Left ventricle myocardium superior (tissue), 1 donor: ENCODE measurements around the gene ZNF653. TPM values are rescaled to one million over a fixed set of nuclear protein-coding genes. Genes with fewer than 3 reads are reported as not detected.
"Not testable (repeated sequence)": the region's sequence is repeated elsewhere in the genome, so short reads cannot be mapped to it uniquely, and the experiment has no call there.

Experiments used
- ATAC-seq: fragments of 200-7000 bp; cut with Tn5 transposase; one replicate; pipeline ENCODE4 v1.9.1; 2020; ENCODE audit warnings: mild to moderate bottlenecking, moderate library complexity
- DNase-seq: peaks from one replicate; pipeline ENCODE4 v3.0.0-alpha.2; 2020
- intact Hi-C: fragments of 100-400 bp; cut with micrococcal nuclease; formaldehyde crosslinking; loops from one replicate; pipeline ENCODE4 v1.11.0; 2022
- total RNA-seq: library from RNA; stranded (reverse); fragmentation: NEBNext Ultra II Directional; extraction: Animal tissue kit (Norgen Biotek cat#: 25700); gene quantifications from one replicate; pipeline ENCODE4 v1.2.1, GENCODE V29; 2021
- donor health status: DM: no; HTN: yes; CAD: no; lungs with severe emphysema.

Gene ZNF653
- total RNA-seq, 1 donor from 2014 or later: 3.3 TPM

DNA sequence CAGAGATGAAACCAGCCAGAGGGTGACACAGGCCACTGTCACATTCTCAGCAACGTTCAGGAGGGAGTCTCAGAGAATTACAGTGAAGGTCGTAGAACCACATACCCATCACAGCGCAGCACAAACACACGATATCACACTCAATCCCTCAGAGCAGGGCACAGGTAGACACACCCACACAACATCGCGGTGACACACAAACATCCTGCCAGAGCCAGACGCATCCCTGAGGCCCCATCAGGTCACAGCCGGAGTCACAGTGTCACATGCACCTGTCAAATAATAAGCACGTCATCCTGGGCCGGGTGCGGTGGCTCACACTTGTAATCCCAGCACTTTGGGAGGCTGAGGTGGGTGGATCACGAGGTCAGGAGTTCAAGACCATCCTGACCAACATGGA, 42.2 kb downstream of the ZNF653 start:
- DNase-seq (no peak), ATAC-seq (no peak)
- intact Hi-C loops: no loop called here

DNA sequence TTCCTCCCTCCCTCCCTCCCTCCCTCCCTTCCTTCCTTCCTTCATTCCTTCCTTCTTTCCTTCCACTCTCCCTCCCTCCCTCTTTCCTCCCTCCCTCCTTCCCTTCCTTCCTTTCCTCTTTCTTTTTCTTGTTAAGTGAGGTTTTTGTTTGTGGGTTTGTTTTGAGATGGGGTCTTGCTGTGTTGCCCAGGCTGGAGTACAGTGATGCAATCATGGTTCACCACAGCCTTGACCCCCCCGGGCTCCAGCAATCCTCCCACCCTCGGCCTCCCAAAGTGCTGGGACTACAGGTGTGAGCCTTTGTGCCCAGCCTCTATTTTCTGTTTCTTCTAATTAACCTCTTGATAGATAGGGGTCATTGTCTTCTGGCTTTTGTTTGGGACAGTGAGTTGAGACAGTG, 44.2 kb downstream of the ZNF653 start:
- intact Hi-C loops: no loop called here
- ATAC-seq (no peak), DNase-seq (no peak)

DNA sequence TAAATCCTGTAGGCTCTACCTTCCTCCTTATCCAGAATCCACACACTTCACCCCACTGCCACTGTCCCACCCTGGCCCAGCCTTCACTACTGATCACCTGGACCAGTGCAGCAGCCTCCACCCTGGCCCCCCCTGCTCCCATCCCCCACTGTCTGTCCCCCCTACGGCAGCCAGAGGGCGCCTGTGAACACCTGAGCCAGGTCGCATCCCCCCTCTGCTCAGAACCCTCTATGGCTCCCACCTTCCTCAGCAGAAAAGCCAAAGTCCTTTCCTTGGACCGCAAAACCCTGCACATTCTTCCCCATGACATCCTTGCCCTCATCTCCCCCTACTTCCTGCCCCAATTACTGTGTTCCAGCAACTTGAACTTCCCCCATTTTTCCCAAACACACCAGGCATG, 45.4 kb downstream of the ZNF653 start:
- intact Hi-C loops: no loop called here
- DNase-seq (no peak), ATAC-seq (no peak)

DNA sequence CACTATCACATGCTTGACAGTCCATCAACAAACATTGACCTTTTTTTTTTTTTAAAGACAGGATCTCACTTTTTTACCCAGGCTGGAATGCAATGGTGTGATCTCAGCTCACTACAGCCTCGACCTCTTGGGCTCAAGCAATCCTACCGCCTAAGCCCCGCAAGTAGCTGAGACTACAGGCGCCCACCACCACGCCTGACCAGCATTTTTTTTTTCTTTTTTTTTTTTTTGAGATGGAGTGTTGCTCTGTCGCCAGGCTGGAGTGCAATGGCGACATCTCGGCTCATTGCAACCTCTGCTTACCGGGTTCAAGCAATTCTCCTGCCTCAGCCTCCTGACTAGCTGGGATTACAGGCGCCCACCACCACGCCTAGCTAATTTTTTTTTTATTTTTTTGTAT, 46.7 kb downstream of the ZNF653 start:
- ATAC-seq, intact Hi-C loops, DNase-seq: not testable (repeated sequence)

DNA sequence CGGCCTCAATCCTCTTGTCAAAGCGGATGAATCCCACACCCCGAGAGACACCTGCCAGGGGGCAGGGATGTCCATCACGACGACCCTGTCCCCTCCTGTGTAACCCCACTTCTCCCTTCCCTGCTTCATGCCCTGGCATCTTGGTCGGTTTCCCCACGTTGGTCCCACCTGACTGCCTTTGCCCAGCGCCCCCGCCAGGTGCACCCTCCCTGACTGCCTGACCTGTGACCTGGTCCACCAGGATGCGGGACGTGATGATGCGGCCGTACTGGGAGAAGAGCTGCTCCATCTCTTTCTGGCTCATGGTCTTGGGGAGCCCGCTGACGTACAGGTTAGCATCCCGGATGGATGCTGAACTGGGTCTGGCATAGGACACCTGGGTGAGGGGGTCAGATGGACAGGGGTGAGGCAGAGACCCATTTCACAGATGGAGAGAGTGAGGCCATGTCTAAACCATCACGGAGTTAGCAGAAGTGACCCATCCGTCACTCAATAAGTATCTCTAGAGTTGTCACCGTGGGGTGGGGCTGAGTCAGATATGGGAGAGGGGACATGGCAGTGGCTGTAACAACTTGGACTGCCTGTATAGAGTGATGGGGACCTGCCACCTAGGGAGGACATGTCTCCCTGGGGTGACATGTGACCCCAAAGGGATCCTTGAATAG, 47.3 kb downstream of the ZNF653 start:
- intact Hi-C loops: no loop called here
- ATAC-seq: no peak
- DNase-seq: no peak

DNA sequence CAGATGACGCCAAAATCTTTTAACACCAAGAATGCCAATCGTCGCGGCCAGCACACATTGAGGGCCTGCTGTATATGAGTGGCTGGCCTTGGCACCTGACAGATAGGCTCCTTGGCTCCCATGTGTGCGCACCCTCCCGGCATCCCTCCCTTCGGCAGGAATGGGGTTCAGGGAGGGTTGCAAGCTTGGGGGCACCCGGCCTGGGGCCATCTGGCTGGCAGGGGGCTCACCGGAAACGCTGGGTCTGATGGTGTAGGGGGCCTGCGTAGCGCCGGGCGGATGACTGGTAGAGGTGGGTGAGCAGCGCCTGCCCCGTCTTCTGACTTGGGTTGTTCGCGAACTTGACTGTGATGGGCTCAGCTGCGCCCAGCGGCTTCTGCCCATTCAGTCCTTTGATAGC, 47.8 kb downstream of the ZNF653 start:
- DNase-seq (no peak), ATAC-seq (no peak)
- intact Hi-C loops: no loop called here

DNA sequence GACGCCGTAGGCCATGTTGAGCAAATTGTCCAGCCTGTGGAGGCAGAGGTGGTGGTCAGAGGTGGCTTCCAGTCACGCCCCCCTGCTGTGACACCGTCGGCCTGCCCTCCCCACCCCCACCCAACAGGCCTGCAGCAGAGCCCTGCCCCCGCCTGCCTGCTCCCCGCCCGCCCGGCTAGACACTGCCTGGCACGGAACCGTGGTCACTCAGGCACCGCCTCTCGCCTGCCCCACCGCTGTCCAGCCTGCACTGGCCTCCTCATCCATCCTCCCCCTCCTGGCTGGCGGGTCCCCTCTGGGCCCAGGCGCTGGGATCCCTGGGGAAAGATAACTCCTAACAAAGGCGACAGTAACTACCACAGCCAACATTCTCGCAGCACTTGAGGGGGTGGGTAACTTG, 48.5 kb downstream of the ZNF653 start:
- intact Hi-C loops: no loop called here
- DNase-seq (no peak), ATAC-seq (no peak)

DNA sequence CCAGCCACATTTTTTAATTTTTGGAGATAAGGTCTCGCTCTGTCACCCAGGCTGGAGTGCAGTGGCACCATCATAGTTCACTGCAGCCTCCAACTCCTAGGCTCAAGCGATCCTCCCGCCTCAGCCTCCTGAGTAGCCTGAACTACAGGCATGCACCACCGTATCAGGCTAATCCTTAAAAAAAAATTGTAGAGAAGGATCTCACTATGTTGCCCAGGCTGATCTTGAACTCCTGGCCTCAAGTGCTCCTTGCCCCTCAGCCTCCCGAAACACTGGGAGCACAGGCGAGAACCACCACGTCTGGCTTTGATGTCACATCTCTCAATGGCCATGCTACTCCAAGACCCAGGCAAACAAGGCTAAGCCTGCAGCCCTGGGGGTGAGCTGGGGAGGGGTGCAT, 49.0 kb downstream of the ZNF653 start:
- ATAC-seq: no peak
- intact Hi-C loops: no loop called here
- no peak for DNase-seq

DNA sequence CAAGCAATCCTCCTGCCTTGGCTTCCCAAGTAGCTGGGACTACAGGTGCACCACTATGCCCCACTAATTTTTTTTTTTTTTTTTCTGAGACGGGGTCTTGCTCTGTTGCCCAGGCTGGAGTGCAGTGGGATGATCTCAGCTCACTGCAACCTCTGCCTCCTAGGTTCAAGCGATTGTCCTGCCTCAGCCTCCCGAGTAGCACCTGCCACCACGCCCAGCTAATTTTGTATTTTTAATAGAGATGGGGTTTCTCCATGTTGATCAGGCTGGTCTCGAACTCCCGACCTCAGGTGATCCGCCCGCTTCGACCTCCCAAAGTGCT, 50.4 kb downstream of the ZNF653 start:
- intact Hi-C loops, DNase-seq, ATAC-seq: not testable (repeated sequence)

DNA sequence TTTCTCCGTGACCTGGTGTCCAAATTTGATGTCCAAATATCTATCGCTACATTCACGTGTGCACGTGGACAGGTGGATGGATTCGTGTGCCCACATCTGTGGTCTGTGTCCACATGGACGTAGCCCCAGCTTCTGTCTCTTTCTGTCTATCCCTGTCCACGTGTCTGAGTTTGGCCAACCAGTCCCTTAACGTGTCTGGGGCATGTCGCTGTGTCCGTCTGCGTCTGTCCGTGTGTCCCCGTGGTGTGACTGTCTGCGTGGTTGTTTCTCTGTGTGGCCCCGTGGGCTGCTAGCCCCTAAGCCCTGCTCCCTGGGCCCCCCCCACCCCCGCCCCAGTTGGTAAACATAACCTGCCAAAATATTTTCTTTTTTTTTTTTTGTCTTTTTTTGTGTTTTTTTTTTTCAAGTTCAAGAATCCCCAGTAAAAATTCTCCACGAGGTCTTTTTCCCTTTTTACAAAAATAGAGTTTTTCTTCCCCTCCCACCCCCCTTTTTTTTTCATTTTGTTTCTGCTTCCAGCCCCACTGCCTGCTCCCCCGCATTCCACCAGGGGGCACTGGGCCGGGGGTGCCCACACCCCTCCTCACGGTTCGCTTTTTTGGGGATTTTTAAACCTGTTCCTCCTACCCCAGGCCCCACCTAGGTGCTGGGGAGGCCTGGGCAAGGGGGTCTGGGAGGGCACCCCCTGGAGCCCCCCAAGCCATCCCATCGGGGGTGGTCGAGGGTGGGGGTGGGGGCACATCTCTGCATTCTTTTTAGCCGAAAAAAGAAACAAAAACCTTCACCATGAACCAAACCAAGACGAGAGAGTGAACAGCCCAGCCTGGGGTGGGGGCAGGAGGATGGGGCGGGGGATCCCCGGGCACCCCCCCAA, 51.9 kb downstream of the ZNF653 start:
- ATAC-seq: no peak
- DNase-seq: no peak
- intact Hi-C loops: no loop called here

DNA sequence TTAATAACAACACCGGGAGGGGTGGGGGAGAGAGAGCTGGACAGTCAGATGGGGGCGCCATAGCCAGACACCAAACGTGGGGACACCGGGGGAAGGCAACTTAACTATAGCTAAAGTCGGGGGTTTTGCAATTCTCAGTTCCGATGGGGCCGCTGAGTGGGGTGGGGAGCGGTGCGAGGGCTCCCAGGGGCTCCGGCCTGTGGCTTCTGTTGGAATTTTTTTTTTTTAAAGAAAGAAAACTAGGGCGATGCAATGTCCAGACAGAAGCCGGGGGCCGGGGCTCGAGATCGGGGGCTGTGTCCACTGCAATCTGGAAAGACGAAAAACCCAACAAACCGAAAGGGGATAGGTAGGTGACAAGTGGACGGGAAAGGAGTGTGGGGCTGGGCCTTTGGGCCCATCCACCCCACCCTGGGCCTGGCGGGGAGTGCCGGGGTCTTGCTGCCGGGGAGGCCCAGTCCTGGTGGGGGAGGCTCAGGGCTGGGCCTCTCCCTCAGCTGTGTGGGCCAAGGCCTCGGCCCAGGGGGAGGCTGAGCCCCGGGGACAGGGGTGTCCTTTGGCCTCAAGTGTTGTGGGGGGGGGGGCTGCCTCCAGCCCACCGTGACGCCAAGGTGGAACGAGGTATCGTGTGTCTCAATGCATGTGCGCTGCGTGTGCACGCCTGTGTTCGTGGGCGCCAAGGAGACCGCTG, 52.9 kb downstream of the ZNF653 start:
- intact Hi-C loops: no loop called here

DNA sequence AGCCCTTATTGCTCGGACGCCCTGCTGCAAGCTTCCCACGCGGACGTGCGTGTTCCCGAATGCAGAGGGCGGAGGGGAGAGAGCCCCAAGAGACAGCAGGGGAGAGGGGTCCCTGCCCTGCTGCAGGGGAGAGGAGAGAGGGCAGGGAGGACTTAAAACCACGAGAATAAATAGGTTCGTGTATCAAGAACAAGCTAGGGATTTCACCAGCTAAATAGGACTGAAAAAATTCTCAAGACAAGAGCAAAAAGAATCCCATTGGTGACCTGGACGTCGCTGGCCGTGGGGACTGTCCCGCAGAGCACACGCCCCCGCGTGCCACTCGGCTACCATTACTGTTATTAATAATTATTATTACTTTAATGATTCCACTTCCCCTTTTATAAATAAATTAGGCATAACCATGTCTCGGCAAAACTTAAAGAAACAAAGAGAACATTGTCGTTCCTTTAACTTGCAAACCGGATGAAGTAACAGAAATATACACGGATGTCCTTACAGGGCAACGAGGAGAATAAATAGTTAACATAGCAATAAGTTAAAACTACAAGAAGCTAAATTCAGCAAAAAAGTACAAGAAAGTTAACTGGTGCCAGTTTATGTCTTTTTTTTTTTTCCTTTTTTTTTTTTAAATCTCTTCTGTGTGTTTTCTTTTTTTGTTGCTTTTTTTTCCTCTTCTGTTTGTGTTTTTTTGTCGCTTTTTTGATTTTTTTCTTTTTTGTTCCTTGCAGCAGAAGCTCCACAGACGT, 53.6 kb downstream of the ZNF653 start:
- DNase-seq (no peak), ATAC-seq (no peak)
- intact Hi-C loops: no loop called here

More for the DNA sequence above, 52.9 kb downstream of the ZNF653 start:
- ATAC-seq (no peak), DNase-seq (no peak)

DNA sequence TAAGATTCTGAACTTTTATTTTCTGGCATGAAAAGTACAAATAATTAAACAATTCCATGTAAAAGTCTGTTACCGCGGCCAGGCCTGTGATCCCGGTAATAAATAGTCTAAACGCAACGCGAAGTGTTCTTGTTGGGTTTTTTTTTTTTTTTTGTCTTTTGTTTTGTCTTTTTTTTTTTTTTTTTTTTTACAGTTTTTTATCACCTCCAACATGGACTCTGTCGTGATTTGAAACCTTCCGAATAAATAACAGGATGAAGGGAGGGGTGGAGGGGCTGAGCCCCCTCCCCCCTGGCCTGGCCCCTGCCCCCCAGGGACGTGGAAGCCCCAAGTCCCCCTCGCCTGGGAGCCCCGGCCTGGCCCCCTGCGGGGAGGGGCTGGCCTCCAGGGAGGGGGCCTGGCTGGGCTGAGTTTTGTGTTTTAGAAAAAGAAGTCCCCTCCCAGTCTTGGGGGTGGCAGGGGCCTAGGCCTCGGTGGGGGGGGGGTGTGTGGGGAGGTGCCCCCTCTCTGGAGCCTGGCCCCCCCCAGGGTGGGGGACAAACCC, 54.2 kb downstream of the ZNF653 start:
- ATAC-seq: no peak
- intact Hi-C loops: no loop called here
- DNase-seq: no peak

DNA sequence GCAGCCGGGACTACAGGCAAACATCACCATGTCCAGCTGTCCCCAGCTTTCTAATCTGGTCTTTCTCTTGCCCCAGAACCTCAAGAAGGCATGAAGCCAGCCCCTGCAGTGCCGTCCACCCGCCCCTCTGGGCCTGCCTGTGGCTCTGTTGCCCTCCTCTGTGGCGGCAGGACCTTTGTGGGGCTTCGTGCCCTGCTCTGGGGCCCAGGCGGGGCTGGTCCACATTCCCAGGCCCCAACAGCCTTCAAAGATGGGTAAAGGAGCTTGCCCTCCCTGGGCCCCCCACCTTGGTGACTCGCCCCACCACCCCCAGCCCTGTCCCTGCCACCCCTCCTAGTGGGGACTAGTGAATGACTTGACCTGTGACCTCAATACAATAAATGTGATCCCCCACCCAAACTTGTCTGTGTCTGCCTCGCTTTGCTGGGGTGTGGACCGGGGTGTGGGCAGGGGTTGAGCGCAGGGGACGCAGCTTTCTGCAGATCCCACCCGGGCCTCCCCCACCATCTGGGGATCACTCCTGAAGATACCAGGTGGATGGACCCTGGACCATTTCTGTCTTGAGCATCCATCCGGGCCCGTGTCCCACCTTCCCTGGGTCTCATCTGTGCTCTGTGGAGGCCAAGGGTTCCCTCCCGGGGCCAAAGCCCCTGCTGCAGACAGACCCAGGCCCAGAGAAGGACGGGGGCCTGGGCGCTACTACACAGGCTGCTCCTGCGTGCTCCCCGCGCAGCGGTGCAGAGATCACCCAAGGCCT, 54.9 kb downstream of the ZNF653 start:
- DNase-seq (no peak), ATAC-seq (no peak)
- intact Hi-C loops: no loop called here

DNA sequence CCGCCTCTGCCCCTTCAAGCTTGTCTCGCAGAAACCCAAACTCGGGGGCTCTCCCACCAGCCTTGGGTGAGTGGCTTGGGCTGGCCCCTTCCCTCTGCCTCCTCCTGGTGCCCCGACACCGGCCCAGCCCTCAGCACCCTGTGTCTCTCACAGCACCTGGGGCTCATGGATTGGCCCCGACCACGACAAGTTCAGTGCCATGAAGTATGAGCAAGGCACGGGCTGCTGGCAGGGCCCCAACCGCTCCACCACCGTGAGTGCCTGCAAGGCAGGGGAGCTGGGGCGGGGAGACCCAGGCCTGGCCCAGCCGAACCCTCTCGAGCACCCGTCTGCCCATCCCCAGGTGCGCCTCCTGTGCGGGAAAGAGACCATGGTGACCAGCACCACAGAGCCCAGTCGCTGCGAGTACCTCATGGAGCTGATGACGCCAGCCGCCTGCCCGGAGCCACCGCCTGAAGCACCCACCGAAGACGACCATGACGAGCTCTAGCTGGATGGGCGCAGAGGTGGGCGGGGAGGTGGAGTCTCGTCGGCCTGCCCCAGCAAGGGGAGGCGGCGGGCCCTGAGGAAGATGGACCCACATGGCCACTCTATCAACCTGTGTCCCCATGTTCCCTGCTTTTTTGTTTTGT, 56.6 kb downstream of the ZNF653 start:
- intact Hi-C loops: no loop called here
- no peak for DNase-seq
- no peak for ATAC-seq

DNA sequence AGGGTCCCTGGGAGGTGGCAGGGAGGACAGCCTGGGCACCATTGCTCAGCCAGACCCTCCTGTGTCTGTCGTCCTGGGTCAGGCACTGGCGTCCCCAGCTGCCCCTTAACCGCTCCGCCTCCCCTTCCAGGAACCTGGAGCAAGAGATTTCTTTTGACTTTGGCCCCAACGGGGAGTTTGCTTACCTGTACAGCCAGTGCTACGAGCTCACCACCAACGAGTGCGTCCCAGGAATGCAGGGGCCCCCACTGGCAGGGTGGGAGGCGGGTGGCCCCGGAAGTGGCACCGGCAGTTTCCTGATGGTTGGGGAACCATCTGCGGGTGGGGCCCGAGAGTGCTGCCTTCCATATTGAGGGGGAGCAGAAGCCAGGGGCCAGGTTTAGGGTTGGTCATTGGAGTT, 57.2 kb downstream of the ZNF653 start:
- intact Hi-C loops: no loop called here
- ATAC-seq: no peak
- no peak for DNase-seq

DNA sequence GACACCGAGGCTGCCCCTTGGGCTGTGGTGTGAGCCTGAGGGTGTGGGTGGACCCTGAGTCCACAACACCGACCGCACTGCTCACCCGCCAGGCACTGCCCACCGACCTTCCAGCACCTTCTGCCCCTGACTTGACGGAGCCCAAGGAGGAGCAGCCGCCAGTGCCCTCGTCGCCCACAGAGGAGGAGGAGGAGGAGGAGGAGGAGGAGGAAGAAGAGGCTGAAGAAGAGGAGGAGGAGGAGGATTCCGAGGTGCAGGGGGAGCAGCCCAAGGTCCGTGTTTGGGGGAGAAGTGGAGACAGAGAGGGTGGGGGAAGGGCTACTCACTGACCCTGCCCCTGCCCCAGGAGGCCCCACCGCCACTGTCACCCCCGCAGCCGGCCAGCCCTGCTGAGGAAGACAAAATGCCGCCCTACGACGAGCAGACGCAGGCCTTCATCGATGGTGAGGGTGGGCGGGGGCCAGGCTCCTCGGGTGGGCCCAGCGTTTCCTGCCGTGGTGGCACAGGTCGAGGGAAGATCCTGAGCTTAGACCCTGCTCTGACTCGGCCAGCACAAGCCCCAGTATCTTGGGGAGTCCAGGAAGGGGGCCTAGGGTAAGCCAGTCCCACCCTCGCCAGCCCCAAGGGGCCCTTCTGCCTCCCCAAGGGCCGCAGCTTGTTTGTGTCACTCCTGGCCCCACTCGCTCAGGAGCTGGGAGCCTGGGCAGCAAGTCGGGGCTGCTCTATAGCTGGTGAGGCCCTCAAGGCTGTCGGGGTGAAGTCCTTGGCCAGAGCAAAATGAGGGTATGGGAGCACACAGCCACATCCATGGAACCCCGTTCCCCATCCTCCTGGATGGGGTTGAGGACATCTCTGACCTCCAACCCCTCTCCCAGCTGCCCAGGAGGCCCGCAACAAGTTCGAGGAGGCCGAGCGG, 58.0 kb downstream of the ZNF653 start:
- ATAC-seq (no peak), DNase-seq (no peak)
- intact Hi-C loops: no loop called here
